Retinal pigment epithelial cell (primary cell): ENCODE results near the gene SYT9.
"Not testable (repeated sequence)": the region's sequence is repeated elsewhere in the genome, so short reads cannot be mapped to it uniquely, and the experiment has no call there.

Source experiments
- DNase-seq: peaks from one replicate; pipeline ENCODE4 v3.0.0-alpha.2; 2010; ENCODE audit warnings: low read depth
- H3K4me3 ChIP-seq: 2 replicates; pipeline ENCODE4 v1.5.1; 2011; ENCODE audit warnings: mild to moderate bottlenecking, low read length, control low read depth, moderate library complexity
- CTCF ChIP-seq: conservative IDR thresholded peaks from 2 replicates; pipeline ENCODE4 v1.5.1; 2011; ENCODE audit warnings: low read depth, low read length, control low read depth, inconsistent platforms

Gene SYT9

GRCh38 chr11:7321473-7322450 is 70.1 kb downstream of the SYT9 start:
- no peak for TF ChIP-seq CTCF
- H3K4me3 ChIP-seq: no peak overlapping the region
- DNase-seq: no peak

GRCh38 chr11:7332451-7332850 is 80.7 kb downstream of the SYT9 start:
- no peak for DNase-seq
- H3K4me3 ChIP-seq: no peak overlapping the region
- no peak for TF ChIP-seq CTCF

- TF ChIP-seq CTCF: no peak
- DNase-seq: no peak
- no peak overlapping the region for H3K4me3 ChIP-seq
These were observed 81.3 kb downstream of the SYT9 start for GRCh38 chr11:7332962-7333361.

- DNase-seq, H3K4me3 ChIP-seq: not testable (repeated sequence)
These were observed 83.7 kb downstream of the SYT9 start for GRCh38 chr11:7335442-7335841.

GRCh38 chr11:7341551-7341950 is 89.8 kb downstream of the SYT9 start:
- no peak for DNase-seq
- TF ChIP-seq CTCF: no peak
- H3K4me3 ChIP-seq: no peak overlapping the region

- no peak for DNase-seq
- H3K4me3 ChIP-seq: no peak overlapping the region
- no peak for TF ChIP-seq CTCF
These were observed 96.1 kb downstream of the SYT9 start for GRCh38 chr11:7347611-7348431.

GRCh38 chr11:7348432-7349304 is 97.0 kb downstream of the SYT9 start:
- no peak for TF ChIP-seq CTCF

More at GRCh38 chr11:7348432-7349304, 97.0 kb downstream of the SYT9 start:
- no peak for DNase-seq
- H3K4me3 ChIP-seq: no peak overlapping the region
